NOMO-1 treated with dmso at 0.1 percent for 144 hours (cell line): ENCODE results near the gene PLA1A.

ENCODE experiments used
- DNase-seq: peaks from one replicate; lab custom pipeline; 2025; ENCODE audit not compliant: unreplicated experiment; lab: John Stamatoyannopoulos, UW

The PLA1A gene

GRCh38 chr3:119604878-119605277 lies 7.2 kb downstream of the PLA1A start:
- no peak for DNase-seq

- DNase-seq: no peak
These were observed 10.8 kb downstream of the PLA1A start for GRCh38 chr3:119608405-119609000.

- no peak for DNase-seq
These were observed 11.6 kb downstream of the PLA1A start for GRCh38 chr3:119609301-119609700.

GRCh38 chr3:119611664-119612063 lies 14.0 kb downstream of the PLA1A start:
- DNase-seq: no peak

GRCh38 chr3:119613201-119613600 lies 15.5 kb downstream of the PLA1A start:
- DNase-seq: no peak

GRCh38 chr3:119613872-119614271 lies 16.2 kb downstream of the PLA1A start:
- DNase-seq: no peak

- DNase-seq: no peak
These were observed 18.4 kb downstream of the PLA1A start for GRCh38 chr3:119616056-119616455.

GRCh38 chr3:119619094-119619493 lies 21.4 kb downstream of the PLA1A start:
- no peak for DNase-seq

GRCh38 chr3:119620899-119621298 lies 23.2 kb downstream of the PLA1A start:
- no peak for DNase-seq

- DNase-seq: no peak
These were observed 26.5 kb downstream of the PLA1A start for GRCh38 chr3:119624002-119624720.

- no peak for DNase-seq
These were observed 27.9 kb downstream of the PLA1A start for GRCh38 chr3:119625451-119626153.

GRCh38 chr3:119626196-119626595 lies 28.5 kb downstream of the PLA1A start:
- no peak for DNase-seq

GRCh38 chr3:119627461-119627860 lies 29.8 kb downstream of the PLA1A start:
- peak; percentile 6 for DNase-seq

- DNase-seq: no peak
These were observed 30.7 kb downstream of the PLA1A start for GRCh38 chr3:119628390-119628789.

GRCh38 chr3:119628816-119629445 lies 31.2 kb downstream of the PLA1A start:
- no peak for DNase-seq

- no peak for DNase-seq
These were observed 32.6 kb downstream of the PLA1A start for GRCh38 chr3:119630128-119630879.

- DNase-seq: no peak
These were observed 33.2 kb downstream of the PLA1A start for GRCh38 chr3:119630880-119631329.

- DNase-seq: no peak
These were observed 33.8 kb downstream of the PLA1A start for GRCh38 chr3:119631516-119631915.

- no peak for DNase-seq
These were observed 34.5 kb downstream of the PLA1A start for GRCh38 chr3:119632216-119632615.

GRCh38 chr3:119632829-119633228 lies 35.1 kb downstream of the PLA1A start:
- no peak for DNase-seq

GRCh38 chr3:119635719-119636118 lies 38.0 kb downstream of the PLA1A start:
- no peak for DNase-seq
